WTC11 (cell line): ENCODE results near the gene VAV2. TPM values are rescaled to one million over a fixed set of nuclear protein-coding genes. Genes with fewer than 3 reads are reported as not detected.

ENCODE experiments used
- AFF4 ChIP-seq: sonication (generic); formaldehyde crosslinking; IDR thresholded peaks from 2 replicates; pipeline ENCODE4 v1.8.1; 2023; ENCODE audit warnings: mild to moderate bottlenecking, missing genetic modification reagents, borderline replicate concordance
- ARID4B ChIP-seq: sonication (generic); formaldehyde crosslinking; IDR thresholded peaks from 2 replicates; pipeline ENCODE4 v1.8.0; 2023; ENCODE audit warnings: missing genetic modification reagents, mild to moderate bottlenecking, borderline replicate concordance
- ATF1 ChIP-seq: sonication (generic); formaldehyde crosslinking; IDR thresholded peaks from 2 replicates; pipeline ENCODE4 v1.8.1; 2023; ENCODE audit warnings: mild to moderate bottlenecking, moderate library complexity, missing genetic modification reagents
- ATF2 ChIP-seq: sonication (generic); formaldehyde crosslinking; IDR thresholded peaks from 2 replicates; pipeline ENCODE4 v1.8.1; 2022; ENCODE audit warnings: low read depth, missing genetic modification reagents, borderline replicate concordance
- CBFB ChIP-seq: sonication (generic); formaldehyde crosslinking; IDR thresholded peaks from 2 replicates; pipeline ENCODE4 v1.8.1; 2022; ENCODE audit warnings: mild to moderate bottlenecking, low read depth, missing genetic modification reagents
- EMX1 ChIP-seq: fragments of 250-450 bp; sonication (Bioruptor Pico); IDR thresholded peaks from 2 replicates; pipeline ENCODE4 v1.8.0; 2021; ENCODE audit warnings: mild to moderate bottlenecking
- ESRRA ChIP-seq: sonication (generic); formaldehyde crosslinking; IDR thresholded peaks from 2 replicates; pipeline ENCODE4 v1.8.1; 2022; ENCODE audit warnings: mild to moderate bottlenecking, missing genetic modification reagents, borderline replicate concordance
- FOXJ3 ChIP-seq: sonication (generic); formaldehyde crosslinking; IDR thresholded peaks from 2 replicates; pipeline ENCODE4 v1.9.0; 2021; ENCODE audit warnings: missing genetic modification reagents, mild to moderate bottlenecking, borderline replicate concordance
- GABPB1 ChIP-seq: sonication (generic); formaldehyde crosslinking; IDR thresholded peaks from 2 replicates; pipeline ENCODE4 v1.8.1; 2023; ENCODE audit warnings: mild to moderate bottlenecking, missing genetic modification reagents
- HMGXB4 ChIP-seq: sonication (generic); formaldehyde crosslinking; IDR thresholded peaks from 2 replicates; pipeline ENCODE4 v1.8.1; 2023; ENCODE audit warnings: mild to moderate bottlenecking, moderate library complexity, missing genetic modification reagents
- IRF1 ChIP-seq: sonication (generic); formaldehyde crosslinking; IDR thresholded peaks from 2 replicates; pipeline ENCODE4 v1.8.0; 2023; ENCODE audit warnings: missing genetic modification reagents
- KAT7 ChIP-seq: sonication (generic); formaldehyde crosslinking; IDR thresholded peaks from 2 replicates; pipeline ENCODE4 v1.8.1; 2023; ENCODE audit warnings: missing genetic modification reagents, mild to moderate bottlenecking, borderline replicate concordance
- MAX ChIP-seq: sonication (generic); formaldehyde crosslinking; IDR thresholded peaks from 2 replicates; pipeline ENCODE4 v1.8.0; 2022; ENCODE audit warnings: mild to moderate bottlenecking, missing genetic modification reagents
- TEAD4 ChIP-seq: sonication (generic); formaldehyde crosslinking; IDR thresholded peaks from 2 replicates; pipeline ENCODE4 v1.8.0; 2022; ENCODE audit warnings: mild to moderate bottlenecking, missing genetic modification reagents
- USF2 ChIP-seq: sonication (generic); formaldehyde crosslinking; IDR thresholded peaks from 2 replicates; pipeline ENCODE4 v1.8.1; 2023; ENCODE audit warnings: mild to moderate bottlenecking, missing genetic modification reagents, moderate library complexity
- ZNF138 ChIP-seq: sonication (generic); formaldehyde crosslinking; conservative IDR thresholded peaks from 2 replicates; pipeline ENCODE4 v1.8.1; 2022; ENCODE audit warnings: mild to moderate bottlenecking, moderate library complexity, missing genetic modification reagents
- ZNF423 ChIP-seq: fragments of 250-450 bp; sonication (Bioruptor Pico); IDR thresholded peaks from 2 replicates; pipeline ENCODE4 v2.1.2; 2022; ENCODE audit warnings: mild to moderate bottlenecking, moderate library complexity
- ZNF532 ChIP-seq: fragments of 250-450 bp; sonication (Bioruptor Pico); IDR thresholded peaks from 2 replicates; pipeline ENCODE4 v1.9.0; 2021; ENCODE audit warnings: mild to moderate bottlenecking, borderline replicate concordance
- total RNA-seq: library from RNA; stranded (reverse); gene quantifications from 3 replicates; pipeline ENCODE4 v1.2.3, GENCODE V29; 2021

VAV2 gene
- total RNA-seq, 1 experiment from 2014 or later: 39.7 TPM

- TF ChIP-seq ATF2 (CRISPR knock-in tag) (no peak), ESRRA (peak; percentile 55; the same call in 1 of the 2 replicates), EMX1 (CRISPR knock-in tag) (no peak), KAT7 (no peak; the same call in 1 of the 2 replicates), TEAD4 (CRISPR knock-in tag) (no peak), ATF1 (CRISPR knock-in tag) (no peak), IRF1 (CRISPR knock-in tag) (no peak), ZNF423 (CRISPR knock-in tag) (no peak), ZNF138 (CRISPR knock-in tag) (no peak), GABPB1 (CRISPR knock-in tag) (peak; percentile 33; the same call in 1 of the 2 replicates), USF2 (CRISPR knock-in tag) (no peak), FOXJ3 (CRISPR knock-in tag) (no peak), ARID4B (CRISPR knock-in tag) (peak; percentile 73; the same call in 1 of the 2 replicates), CBFB (CRISPR knock-in tag) (no peak), HMGXB4 (CRISPR knock-in tag) (peak; percentile 66; the same call in 1 of the 2 replicates), AFF4 (CRISPR knock-in tag) (no peak), MAX (CRISPR knock-in tag) (0 out of 2 replicates have a peak, but pooled peaks have one; percentile 55), ZNF532 (CRISPR knock-in tag) (no peak)
Measured at GRCh38 chr9:133992780-133993634, 883 bp upstream of the VAV2 start (continued).
